Cardiac muscle cell (in vitro differentiated cells and primary cell): ENCODE measurements around the gene ANKLE2. TPM values are rescaled to one million over a fixed set of nuclear protein-coding genes. Genes with fewer than 3 reads are reported as not detected.

Source experiments
- DNase-seq, 2 donors: peaks; one replicate each; pipeline versions ENCODE4 v3.0.0 to v3.0.0-alpha.2; 2010 to 2017; ENCODE audit warnings: low read depth in 1 of 2, low spot score in 1 of 2
- H3K27ac ChIP-seq: fragments of 200-600 bp; sonication (generic); 2 replicates; pipeline ENCODE4 v1.5.1; 2016
- H3K27me3 ChIP-seq: fragments of 200-600 bp; sonication (generic); 2 replicates; pipeline ENCODE4 v1.6.0; 2016; ENCODE audit warnings: control low read depth
- H3K36me3 ChIP-seq: fragments of 200-600 bp; sonication (generic); 2 replicates; pipeline ENCODE4 v1.5.1; 2016; ENCODE audit warnings: control low read depth
- H3K4me1 ChIP-seq: fragments of 200-600 bp; sonication (generic); 2 replicates; pipeline ENCODE4 v1.8.1; 2017; ENCODE audit warnings: low read depth, mild to moderate bottlenecking, mixed run types
- H3K4me3 ChIP-seq: fragments of 200-600 bp; sonication (generic); 2 replicates; pipeline ENCODE4 v1.5.1; 2016; ENCODE audit warnings: mild to moderate bottlenecking
- H3K9me3 ChIP-seq: fragments of 200-600 bp; sonication (generic); 2 replicates; pipeline ENCODE4 v1.5.1; 2017; ENCODE audit warnings: low read depth, mild to moderate bottlenecking, control low read depth
- polyA plus RNA-seq: library from polyadenylated mRNA; unstranded; fragments of >200 nt; fragmentation: Nextera tagmentation; extraction: Ambion mirVana; gene quantifications from 2 replicates; pipeline ENCODE4 v1.2.1, GENCODE V29; 2016
- total RNA-seq: library from RNA; depleted of rRNA; stranded (reverse); fragments of >200 nt; gene quantifications from 2 replicates; pipeline ENCODE4 v1.2.3, GENCODE V29; 2016
- TF ChIP-seq, protein P1 (sequence below): IDR thresholded peaks from 2 replicates; pipeline ENCODE4 v1.5.1; 2012; ENCODE audit warnings: low read depth, mild to moderate bottlenecking, low read length

The ANKLE2 gene
- total and polyA plus RNA-seq, 2 experiments from 2014 or later, result 27.8 to 37.9 TPM

GRCh38 chr12:132677492-132677891 is 84.1 kb downstream of the ANKLE2 start:
- TF ChIP-seq, protein P1, sequence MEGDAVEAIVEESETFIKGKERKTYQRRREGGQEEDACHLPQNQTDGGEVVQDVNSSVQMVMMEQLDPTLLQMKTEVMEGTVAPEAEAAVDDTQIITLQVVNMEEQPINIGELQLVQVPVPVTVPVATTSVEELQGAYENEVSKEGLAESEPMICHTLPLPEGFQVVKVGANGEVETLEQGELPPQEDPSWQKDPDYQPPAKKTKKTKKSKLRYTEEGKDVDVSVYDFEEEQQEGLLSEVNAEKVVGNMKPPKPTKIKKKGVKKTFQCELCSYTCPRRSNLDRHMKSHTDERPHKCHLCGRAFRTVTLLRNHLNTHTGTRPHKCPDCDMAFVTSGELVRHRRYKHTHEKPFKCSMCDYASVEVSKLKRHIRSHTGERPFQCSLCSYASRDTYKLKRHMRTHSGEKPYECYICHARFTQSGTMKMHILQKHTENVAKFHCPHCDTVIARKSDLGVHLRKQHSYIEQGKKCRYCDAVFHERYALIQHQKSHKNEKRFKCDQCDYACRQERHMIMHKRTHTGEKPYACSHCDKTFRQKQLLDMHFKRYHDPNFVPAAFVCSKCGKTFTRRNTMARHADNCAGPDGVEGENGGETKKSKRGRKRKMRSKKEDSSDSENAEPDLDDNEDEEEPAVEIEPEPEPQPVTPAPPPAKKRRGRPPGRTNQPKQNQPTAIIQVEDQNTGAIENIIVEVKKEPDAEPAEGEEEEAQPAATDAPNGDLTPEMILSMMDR, result no peak
- Histone ChIP-seq H3K27me3 (no peaks in the 10 kb centered on the region), H3K27ac (no peak overlapping the region), H3K4me1 (no peaks in the 10 kb centered on the region), H3K9me3 (no peaks in the 10 kb centered on the region), H3K4me3 (no peak overlapping the region), H3K36me3 (peaks cover 8% of the 10 kb centered on the region)
- DNase-seq, result no peak

DNA sequence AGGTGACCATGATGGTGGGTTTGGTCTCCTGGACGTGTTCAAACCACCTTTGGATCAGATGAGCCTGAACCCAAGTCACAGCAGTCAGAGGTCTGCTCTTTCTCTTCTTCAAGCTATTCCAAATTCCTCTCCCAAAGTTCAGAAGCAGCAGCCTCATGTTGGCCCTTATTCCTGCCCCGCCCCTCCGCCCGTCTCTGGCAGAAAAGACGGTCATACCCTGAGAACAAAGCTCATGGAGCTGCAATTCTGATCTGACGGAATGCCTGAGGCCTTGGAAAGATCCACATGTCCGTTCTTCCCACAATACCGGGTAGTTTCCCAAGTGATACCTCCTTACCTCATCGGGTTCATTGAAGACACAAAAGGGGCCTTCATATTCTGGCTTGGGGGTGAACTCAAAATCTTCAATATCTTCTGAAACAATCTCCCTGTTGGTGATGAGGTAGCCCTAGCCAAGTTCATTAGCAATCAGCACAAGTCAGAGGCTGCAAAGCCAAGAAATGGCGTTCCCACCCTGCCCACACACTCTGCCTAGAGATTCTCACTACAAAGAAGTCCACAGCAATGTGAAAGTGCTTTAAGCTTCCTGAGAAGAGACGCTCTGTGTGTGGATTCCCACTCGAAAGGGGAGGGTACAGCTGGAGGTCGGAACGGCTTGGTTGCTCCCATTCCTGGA is 85.7 kb downstream of the ANKLE2 start:
- no peaks in the 10 kb centered on the region for H3K27me3 ChIP-seq
- no peak for DNase-seq
- TF ChIP-seq, protein P1, result no peak
- H3K36me3 ChIP-seq, result peaks cover 8% of the 10 kb centered on the region
- H3K4me1 ChIP-seq, result no peaks in the 10 kb centered on the region
- H3K27ac ChIP-seq, result no peak overlapping the region
- no peaks in the 10 kb centered on the region for H3K9me3 ChIP-seq
- no peak overlapping the region for H3K4me3 ChIP-seq

Other genes starting within 250 kb of the ANKLE2 start
- gene LRCOL1, start 151.2 kb downstream of the ANKLE2 start, total RNA-seq, result not detected in 2 replicates
- gene LRCOL1, start 151.2 kb downstream of the ANKLE2 start, polyA plus RNA-seq, result not detected in 2 replicates
- not detected in 2 replicates for gene P2RX2, start 143.1 kb downstream of the ANKLE2 start, total RNA-seq
- gene P2RX2, start 143.1 kb downstream of the ANKLE2 start, polyA plus RNA-seq, result not detected in 2 replicates
- gene POLE, start 74.5 kb downstream of the ANKLE2 start, total RNA-seq, result 20.1 and 46.1 TPM in 2 replicates
- gene POLE, start 74.5 kb downstream of the ANKLE2 start, polyA plus RNA-seq, result 13.3 and 19.3 TPM in 2 replicates
- gene PXMP2, start 74.2 kb downstream of the ANKLE2 start, total RNA-seq, result 41.6 and 87.8 TPM in 2 replicates
- gene PXMP2, start 74.2 kb downstream of the ANKLE2 start, polyA plus RNA-seq, result 70.1 and 111 TPM in 2 replicates
- gene PGAM5, start 51.0 kb downstream of the ANKLE2 start, total RNA-seq, result 23.8 and 42.0 TPM in 2 replicates
- gene PGAM5, start 51.0 kb downstream of the ANKLE2 start, polyA plus RNA-seq, result 18.4 and 28.5 TPM in 2 replicates
- gene GOLGA3, start 67.0 kb upstream of the ANKLE2 start, total RNA-seq, result 40.4 and 50.8 TPM in 2 replicates
- gene GOLGA3, start 67.0 kb upstream of the ANKLE2 start, polyA plus RNA-seq, result 12.2 and 15.3 TPM in 2 replicates
- gene CHFR, start 125.8 kb upstream of the ANKLE2 start, total RNA-seq, result 30.6 and 36.3 TPM in 2 replicates
- 29.4 and 30.0 TPM in 2 replicates for gene CHFR, start 125.8 kb upstream of the ANKLE2 start, polyA plus RNA-seq
- 6.6 and 13.3 TPM in 2 replicates for gene ZNF605, start 194.5 kb upstream of the ANKLE2 start, total RNA-seq
- 8.2 and 10.1 TPM in 2 replicates for gene ZNF605, start 194.5 kb upstream of the ANKLE2 start, polyA plus RNA-seq
- gene ZNF26, start 224.5 kb upstream of the ANKLE2 start, total RNA-seq, result 5.2 and 18.5 TPM in 2 replicates
- gene ZNF26, start 224.5 kb upstream of the ANKLE2 start, polyA plus RNA-seq, result 5.0 and 6.1 TPM in 2 replicates